Activated naive CD4-positive, alpha-beta T cell (primary cell): ENCODE results near the gene ATP1A1.

Source experiments
- DNase-seq, 4 experiments: peaks; one replicate each; lab custom pipeline; 2025; lab: John Stamatoyannopoulos, UW

The ATP1A1 gene

DNA sequence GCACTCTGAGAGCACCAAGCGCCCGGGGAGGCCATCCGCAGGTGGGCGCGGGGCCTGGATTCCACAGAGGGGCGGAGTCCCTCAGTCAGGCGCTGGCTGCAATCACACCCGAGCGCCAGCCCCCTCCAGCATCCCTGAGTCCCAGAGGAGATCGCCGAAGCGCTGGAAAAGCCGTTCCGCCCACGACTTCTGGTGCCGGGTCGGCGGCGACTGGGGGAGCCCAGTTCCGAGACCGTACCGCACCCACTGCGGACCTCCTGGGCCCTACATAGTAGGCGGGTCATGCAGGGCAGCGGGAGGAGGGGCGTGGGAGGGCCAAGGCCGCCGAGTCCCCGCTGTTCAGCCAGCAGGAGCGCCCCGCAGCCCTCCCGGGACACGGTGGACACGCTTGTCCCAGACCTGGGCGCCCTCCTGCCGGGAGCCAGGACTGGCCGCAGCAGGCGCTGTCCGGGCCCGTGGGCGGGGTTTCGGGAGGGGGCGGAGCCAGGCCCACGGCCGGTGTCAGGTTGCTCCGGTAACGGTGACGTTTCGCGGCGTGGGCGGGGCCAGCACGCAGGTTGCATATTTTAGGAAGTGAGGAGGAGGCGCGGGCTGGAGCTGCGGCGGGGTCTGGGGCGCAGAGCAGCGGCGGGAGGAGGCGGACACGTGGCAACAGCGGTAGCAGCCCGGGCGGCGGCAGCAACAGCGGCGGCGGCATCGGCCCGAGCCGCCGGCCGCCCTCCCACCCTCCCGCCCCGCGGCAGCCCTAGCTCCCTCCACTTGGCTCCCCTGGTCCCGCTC is at the start of gene ATP1A1:
TSS of gene ATP1A1 (plus strand) at position 594 of the 780 bp plus-strand sequence. CDS start 268 bp downstream, outside the sequence.
- DNase-seq, result peak; percentile 93 to 97 (median 96)

DNA sequence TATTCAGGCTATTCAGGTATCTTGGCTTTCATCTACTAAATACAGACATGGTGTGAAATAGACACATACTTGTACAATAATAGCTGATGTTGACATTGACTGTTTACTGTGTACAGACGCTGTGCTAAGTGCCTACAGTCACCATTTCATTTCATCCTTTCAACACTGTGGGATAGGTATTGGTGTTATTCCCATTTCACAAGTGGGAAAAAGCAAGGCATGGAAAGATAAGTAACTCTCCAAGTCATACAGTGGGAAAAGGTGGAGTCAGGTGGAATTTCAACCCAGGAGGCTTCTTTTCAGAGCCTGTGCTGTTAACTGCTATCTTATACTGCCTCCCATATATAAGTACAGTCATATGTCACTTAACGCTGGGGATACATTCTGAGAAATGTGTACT is 49.6 kb upstream of the ATP1A1 start:
- no peak for DNase-seq

DNA sequence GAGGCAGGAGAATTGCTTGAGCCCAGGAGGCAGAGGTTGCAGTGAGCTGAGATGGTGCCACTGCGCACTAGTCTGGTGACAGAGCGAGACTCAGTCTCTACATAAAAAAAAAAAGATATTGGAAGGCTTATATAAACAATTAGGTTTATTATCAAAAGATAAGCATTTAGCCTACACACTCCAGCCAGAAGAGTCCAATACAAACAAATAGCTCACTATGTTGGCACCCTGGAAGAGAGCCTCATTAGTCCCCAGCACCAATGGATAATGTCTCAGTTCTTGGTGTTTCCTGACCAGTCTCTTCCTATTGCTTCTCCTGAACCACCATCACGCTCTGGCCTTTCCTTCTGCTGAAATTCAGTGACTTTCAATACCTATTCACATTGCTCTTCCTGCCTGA is 48.6 kb upstream of the ATP1A1 start:
- no peak for DNase-seq

DNA sequence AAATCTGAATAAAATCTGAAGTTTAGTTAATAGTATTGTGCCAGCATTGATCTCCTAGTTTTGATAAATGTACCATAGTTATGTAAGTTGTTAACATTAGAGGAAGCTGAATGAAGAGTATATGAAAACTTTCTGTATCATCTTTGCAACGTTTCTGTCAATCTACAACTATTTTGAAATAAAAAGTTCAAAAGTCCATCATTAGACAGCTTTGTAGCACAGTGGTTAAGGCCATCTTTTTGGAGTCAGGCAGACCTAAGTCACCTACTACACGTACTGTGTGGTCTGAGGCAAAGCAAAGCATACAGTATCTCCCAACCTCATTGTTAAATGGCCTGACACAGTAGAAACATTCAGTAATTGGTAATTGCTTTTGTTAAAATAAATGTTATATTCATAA is 47.9 kb upstream of the ATP1A1 start:
- DNase-seq, result no peak

DNA sequence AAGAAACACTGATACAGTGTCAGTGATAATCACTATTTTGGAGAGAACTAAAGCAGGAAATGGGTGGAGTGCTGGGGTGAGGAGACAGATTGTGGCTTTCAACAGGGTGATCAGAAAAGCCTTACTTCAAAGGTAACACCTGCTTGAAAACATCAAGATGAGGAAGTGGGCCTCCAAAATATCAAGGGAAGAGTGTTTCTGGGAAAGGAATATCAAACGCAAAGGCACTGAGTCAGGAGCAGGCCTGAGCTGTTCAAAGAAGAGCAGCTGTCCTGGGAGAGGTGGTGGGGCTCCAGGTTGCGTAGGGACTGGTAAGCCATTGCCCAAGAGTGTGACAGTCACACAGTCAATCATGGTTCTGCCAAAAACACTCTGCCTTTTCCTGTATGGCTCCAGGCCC is 47.1 kb upstream of the ATP1A1 start:
- peak in 2 of 4 experiments; percentile 22 to 31 for DNase-seq

DNA sequence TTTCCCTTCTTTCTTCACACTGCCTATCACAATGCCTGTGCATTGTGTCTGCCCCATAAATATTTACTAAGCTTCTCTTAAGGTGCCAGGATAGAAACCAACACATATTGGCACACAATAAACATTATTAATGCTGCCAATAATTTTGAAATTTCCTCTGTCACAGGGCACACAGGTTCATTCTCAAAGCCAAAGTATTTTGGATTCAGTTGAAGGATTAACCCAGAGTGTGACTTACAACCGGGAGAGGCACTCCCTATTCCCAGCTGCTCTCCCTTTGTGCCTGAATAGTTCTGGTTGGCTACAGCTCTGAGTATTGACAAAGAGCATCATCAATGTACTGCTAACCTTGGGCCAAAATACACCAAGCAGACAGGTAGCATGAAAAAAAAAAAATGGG is 46.6 kb upstream of the ATP1A1 start:
- DNase-seq, result no peak

DNA sequence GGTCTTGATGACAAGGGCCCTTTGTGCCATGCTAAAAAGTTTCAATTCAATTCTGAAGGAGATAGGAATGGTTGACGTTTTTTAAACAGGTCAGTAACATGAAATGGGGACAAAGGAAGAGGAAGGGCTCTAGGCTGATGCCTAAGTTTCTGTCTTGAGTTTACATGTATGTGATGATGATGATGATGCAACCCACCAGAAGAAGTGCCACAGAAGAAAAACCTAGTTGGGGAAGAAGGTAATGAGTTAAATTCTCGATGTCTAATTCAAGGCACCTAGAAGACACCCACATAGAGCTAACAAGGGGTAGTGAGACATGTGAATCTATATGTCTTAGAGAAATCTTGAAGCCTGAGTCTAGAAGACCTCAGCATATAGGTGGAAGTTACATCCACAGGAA is 44.4 kb upstream of the ATP1A1 start:
- DNase-seq, result no peak

DNA sequence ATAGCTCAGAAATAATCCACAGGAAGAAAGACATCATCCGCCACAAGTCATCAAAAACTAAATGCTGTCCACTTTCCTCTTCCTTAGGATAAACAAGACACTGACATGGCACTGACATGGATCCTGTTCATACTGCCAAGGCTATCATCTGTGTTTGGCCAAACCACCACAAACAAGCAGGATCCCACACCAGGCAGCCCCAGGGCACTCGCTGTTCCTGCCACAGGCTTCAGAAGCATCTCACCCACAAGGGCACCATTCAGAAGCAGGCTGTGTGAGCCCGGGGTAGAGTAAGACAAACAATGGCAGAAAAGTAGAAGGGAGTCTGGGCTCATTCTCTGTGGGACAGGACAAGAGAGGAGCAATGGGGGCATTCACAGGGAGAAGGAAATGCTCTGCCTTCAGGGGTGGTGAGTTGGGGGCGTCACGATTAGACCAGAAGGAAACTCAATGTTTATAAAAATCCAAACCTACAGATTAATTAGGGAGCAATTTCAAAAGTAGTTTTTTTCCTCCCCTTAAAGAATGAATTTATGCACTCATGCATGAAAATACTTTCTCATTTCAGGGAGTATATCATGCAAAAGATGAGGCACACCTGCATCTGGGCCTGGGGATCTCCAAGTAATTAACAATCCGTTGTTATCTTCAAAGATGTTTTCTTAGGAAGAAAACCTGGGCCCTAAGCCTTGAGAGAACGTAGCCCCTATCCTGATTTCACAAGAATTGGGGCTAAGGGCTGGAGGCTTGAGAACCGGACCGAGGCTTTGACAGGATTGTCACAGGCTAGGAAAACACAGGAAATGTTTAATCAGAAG is 43.3 kb upstream of the ATP1A1 start:
- DNase-seq, result no peak

DNA sequence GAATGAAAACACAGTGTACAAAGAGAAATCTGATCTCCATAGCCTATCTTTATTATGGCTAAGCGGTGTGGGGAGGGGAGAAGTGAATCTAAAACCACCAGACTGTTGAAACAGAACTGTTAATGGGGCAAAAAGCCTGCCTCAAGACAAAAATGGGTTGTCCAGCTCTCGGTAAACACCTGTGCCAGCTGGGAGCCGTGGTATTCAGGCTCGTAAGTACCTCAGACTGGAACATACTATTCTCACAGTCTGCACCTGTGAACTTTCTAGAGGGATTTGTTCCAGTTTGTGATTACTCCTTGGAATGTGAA is 42.7 kb upstream of the ATP1A1 start:
- no peak for DNase-seq

DNA sequence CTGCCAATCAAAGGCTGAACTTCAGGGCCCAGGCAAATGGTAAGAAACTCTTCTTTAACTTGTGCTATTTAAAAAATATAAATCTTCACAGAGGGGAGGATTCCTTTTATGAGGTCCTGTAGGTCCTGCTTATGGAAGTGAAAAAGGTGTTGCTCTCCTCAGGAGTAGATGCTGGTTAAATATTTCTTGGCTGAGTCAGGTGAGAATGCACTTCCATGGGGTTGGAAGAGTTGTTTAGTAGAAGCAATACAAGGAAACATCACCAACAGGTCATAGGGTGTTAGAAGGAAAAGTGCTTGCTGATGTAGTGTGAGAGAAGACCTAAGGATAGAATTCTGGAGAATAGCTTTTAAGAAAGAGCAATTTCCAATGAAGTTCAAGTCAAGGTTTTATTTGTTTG is 42.2 kb upstream of the ATP1A1 start:
- no peak for DNase-seq

DNA sequence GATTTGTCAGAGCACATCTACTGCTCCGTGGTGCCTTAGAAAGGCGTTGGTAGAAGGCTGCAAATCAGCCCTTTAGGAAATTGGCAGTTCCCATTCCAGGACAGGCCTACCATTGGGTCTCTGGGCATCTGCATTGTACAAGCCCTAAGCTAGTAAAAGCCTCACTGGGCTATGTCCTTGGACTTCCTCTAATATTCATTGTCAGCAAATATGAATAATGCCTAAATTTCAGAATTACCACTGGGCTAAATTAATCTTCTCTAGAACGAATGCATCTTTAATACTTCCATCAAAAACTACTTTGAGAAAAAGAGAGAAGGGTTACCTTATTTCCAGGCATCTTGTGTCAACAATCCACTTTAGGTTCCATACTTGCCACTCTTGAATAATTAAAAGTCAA is 41.5 kb upstream of the ATP1A1 start:
- no peak for DNase-seq

DNA sequence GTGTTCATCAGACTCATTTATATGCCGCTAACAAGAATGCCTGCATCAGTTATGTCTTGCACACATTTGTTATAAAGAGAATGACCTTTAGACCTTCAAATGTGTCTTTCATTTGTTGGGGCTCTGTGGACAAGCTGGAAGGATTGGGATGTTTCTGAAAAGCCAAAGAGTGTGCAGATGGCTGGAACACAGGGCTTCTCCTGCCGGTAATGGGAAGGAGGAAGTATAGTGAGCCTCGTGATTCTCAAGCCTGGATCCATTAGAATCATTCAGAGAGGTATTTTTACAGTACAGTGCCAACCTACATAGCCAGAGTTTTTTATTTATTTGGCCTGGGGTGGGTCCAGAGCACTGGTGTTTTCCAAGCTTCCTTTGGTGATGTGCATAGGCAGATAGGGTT is 40.6 kb upstream of the ATP1A1 start:
- DNase-seq, result no peak

DNA sequence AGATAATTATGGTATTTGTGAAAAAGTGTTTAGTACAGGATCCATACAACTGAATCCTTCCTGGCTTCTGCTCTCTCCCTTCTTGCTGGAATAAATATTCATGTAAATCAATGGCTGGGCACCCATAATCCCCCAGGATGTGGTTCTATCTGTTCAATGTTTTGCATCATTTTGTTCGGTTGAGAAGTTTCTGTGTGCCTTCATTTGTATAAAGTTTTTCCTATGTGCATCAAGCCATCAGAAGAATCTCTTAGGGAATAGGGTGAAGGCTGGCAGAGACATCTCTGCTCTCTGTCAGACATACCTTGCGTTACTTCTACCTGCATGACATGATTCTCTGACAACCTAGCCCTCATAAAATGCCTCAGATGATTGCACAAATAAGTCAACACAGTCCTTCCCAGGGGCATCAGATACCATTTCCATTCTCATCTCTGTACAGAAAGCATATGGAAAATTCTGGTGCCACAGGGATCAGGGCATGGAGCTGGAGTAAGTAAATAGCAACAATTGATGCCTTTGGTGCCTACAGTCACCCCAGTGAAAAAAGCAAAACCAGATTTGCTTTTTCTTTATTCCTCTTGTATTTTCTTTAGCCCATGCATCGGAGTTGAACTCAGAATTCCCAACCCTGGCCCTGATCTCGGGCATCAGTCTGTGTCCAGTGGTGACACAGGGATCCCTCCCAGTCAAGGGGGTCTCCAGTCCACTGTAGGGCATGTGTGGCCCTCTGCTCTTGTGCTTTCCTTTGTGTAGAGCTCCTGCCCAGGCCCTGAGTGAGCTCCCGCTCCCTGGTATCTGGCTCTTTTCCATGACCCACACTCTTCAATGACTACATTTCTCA is 39.7 kb upstream of the ATP1A1 start:
- no peak for DNase-seq

DNA sequence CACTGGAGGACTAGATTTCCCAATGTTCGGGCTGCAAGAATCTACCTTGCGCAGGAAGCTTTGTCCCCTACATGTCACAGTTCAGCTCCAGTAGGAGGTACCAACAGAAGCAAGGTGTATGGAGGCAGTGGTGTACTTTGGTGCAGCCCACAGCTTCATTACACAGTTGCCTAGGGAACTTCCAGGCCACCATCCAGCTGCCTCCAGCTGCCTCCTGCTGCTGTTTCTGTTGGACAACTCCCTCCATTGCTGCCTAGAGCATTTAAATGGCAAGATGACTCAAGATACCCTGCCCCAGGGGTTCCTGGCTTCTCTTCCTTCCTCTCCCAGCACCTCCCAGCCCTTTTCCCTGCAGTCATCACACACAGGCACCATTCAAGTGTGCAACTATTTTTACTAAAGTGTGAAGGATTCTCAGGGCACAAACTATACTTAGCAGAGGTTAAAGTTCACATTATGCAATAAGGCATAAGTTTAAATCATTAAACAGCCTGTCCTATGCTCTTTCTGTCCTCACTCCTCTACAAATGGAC is 39.0 kb upstream of the ATP1A1 start:
- no peak for DNase-seq

DNA sequence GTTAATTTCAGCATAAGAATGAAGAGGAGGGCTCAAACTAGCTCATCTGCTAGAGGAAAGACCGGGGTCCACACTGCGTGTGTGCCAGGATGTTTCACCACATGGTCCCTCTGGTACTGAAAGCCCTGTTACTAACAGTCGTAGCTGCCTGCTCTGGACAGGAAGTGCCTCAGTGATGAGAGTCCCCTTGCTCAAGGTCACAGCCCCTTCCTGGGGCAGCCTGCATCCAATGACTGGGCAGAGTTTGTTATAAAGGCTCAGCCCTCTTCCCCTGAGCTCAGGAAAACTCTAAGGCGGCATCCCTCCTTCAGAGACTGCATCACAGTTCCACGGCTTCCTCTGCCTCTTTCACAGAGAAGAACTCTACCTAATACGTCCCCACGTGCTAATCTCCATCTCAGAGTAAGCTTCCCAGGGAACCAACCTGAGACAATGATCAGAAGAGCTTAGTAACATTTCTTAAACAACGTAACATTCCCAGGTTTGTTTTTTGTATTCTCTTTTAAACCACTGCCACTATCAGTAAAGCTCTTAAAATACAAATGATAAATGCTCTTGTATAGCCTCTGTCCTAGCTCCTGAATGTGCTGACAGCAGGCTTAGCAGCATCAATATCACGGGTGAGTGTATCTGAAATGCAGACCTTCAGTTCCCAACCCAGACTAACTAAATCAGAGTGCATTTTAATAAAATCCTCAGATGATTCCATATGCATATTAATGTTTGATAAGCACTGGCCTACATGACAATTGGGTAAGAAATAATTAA is 38.0 kb upstream of the ATP1A1 start:
- no peak for DNase-seq

DNA sequence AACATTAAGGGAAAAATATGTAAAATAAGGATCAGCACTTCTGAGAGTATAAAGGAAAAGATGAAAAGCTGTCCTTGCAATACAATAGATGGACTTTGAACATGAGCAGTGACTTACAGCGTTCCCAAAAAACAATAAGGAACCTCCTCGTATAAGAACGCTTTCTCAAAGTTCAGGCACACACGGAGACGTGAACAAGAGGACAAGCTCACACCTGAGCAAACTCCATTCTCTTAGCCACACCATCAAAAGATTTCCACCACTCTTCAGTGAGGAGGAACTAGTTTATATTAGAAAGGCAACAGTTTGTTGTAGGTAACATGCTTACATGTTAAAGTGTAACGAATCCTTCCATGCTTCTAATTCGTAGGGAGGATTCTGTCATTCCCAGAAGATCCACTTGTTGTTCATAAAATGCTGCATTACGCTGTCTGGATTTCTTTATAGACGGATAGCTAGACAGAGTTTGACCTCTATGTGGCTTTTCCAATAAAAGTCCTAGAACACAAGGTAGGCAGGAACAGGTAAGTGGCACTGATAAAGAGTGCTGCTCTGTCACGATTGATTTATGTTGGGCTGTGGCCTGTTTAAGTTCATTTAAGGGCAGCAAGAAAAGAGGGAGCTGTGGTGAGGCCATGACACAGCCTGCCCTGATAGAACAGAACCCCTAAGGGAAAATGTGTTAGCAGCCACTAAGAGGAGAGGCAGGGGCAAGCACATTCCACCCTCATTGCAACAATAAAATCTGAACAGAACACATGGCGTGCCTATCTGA is 37.0 kb upstream of the ATP1A1 start:
- no peak for DNase-seq

DNA sequence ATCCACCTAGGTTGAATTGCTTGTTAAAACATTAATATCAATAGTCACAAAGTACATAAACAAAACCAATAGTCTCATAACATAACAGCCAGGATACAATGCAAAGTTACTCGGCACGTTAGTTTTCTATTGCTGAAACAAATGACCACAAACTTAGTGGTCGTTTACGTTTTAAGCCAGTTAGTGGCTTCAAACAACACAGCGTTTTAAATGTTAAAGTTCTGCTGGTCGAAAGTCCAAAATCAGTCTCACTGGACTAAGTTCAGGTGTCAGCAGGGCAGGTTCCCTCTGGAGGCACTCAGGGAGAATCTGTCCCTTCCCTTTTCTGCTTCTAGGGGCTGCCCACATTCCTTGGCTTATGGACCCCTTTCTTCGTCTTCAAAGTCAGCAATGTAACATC is 35.6 kb upstream of the ATP1A1 start:
- DNase-seq, result no peak

DNA sequence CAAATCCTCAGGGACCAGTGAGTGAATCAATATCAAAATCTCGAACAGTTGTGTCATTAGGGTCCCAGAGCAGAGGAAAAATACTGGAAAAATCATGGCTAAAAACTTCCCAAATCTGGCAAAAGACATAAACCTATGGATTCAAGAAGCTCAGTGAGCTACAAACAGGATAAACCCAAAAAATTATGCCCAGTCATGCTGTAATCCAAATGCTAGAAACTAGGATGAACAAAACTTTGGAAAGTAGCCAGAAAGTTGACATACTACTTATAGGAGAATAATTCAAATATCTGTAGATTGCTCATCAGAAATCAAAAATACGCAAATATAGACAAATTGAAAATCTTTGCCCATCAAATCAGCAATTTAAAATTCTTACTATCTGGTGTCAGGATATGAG is 34.6 kb upstream of the ATP1A1 start:
- DNase-seq, result no peak

DNA sequence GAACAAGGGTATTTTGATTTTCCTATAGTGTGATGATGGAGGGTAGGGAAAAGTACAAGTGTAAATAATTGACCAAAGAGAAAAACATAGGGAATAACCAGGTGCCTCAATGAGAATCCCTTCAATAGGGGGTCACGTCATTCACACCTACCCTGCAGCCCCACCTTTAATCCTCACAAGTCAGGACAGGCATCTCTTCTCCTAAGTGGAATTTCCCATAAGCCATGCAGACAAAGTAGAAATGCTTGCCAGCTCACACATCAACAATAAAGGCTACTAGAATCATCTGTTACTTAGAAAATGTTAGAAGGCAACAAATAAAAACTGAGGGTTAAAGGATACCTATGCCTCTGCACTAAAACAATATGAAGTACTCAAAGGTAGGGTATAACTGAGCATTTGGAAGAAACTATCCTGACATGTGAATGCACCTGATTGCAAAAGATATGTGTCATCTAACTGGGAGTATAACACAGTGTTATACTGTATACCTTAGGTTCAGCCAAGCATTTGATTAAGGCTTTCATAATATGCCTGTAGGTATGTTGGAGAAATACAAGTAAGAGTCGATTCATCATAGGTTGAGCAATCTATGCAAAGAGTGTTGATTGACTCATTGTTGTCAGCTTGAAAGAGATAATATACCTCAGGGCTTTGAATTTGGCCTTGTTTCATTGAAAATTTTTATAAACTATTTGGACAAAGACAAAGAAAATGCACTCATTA is 32.4 kb upstream of the ATP1A1 start:
- no peak for DNase-seq

DNA sequence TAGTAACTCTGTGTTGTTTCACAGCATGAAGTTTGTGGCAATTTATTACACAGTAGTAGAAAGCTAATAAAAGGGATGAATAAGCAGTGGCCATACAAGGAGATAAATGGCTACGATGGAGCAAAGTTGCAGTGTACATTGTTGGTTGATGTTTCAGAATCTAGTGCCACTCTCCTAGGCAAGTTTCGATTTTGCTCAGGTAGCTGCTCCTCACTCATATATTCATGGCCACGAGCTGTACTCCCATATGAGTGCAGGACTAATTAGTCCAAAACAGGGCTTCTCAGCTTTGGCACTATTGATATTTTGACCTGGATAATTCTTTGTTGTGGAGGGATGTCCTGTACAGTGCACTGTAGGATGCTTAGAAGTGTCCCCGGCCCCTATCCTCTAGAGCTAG is 30.0 kb upstream of the ATP1A1 start:
- DNase-seq, result no peak
